ENCODE data around the gene NTMT1.
A peak's percentile ranks its signal among the peaks of the same experiment; 100 is the strongest.

The NTMT1 gene

DNA sequence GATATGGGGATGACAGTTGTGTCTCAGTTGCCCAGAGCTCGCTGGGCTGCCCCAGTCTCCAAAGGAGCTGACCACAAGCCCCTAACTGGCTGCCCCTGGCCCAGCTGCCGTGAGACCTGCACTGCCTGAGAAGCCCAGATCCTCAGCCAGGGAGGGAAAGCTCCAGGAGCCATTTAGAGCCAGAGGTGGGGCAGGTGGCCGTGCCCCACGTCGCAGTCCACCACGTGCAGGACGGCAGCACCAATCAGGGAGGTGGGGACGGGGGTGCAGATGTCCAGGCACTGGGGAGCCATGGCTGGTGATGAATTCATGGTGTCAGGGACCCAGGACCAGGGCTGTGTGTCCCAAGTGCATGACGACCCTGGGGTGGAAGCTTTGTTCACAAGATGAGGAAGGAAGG is 52.9 kb downstream of the NTMT1 start:
- DNase-seq (ENCODE audit: low spot score) = no peak

DNA sequence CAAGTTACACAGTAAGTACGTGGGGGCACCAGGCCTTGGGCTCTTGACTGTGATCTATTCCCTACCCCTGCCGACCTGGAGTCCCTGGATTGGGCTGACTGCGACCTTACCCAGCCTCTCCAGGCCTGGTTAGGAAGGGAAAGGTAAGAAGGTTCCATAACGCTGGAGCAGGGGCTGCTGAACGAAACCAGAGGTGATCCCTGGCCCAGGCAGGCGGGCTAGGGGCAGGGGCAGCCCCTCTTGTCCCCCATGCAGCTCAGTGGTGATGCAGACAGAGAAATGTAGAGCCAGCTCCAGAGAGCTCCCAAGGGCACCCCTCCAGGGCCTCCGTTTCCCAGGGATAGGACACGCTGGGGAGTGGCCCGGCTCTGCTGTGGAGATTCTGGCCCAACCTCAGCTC is 53.6 kb downstream of the NTMT1 start:
- no peak for DNase-seq (ENCODE audit: low spot score)

- no peak for DNase-seq (ENCODE audit: low spot score)
These were observed 56.0 kb downstream of the NTMT1 start for GRCh38 chr9:129681924-129682323.

DNA sequence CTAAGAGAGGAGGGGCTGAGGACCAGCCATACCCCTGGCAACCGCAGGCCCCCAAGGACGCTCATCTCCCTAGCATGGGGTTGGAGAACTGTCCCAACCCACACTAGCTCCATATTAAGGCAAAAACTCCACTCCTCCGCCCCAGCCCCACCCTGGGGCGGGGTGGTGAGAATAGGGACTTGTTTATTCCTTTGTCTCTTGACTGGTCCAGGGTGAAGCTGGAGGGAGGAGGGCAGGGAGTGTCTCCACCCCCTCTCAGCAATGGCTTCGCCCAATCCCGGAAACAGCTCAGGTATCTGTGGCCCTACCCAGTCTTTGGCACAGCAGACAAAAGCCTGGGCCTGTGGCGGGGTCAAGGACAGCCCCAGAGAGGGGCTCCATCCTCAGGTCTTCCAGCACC is 56.4 kb downstream of the NTMT1 start:
- DNase-seq (ENCODE audit: low spot score) = no peak

- DNase-seq (ENCODE audit: low spot score) = peak; percentile 82
These were observed 59.4 kb downstream of the NTMT1 start for GRCh38 chr9:129685220-129685932.

Measured in kidney tubule cell (primary cell).